HG03139 (cell line): ENCODE data around the gene CALN1.
"Not testable (repeated sequence)": the region's sequence is repeated elsewhere in the genome, so short reads cannot be mapped to it uniquely, and the experiment has no call there.

Experiments
- ATAC-seq: cut with Tn5 transposase; IDR thresholded peaks from one replicate; pipeline ENCODE4 v1.9.1; 2021; ENCODE audit not compliant: unreplicated experiment

Gene CALN1

GRCh38 chr7:72412121-72412618, at the start of gene CALN1:
CALN1 (minus strand) TSS chr7:72412338.
- not testable (repeated sequence) for ATAC-seq

GRCh38 chr7:72453471-72453870, 41.3 kb upstream of the CALN1 start:
- no peak for ATAC-seq

GRCh38 chr7:72447465-72448204, 35.5 kb upstream of the CALN1 start:
- no peak for ATAC-seq

GRCh38 chr7:72446591-72447462, 34.7 kb upstream of the CALN1 start:
- no peak for ATAC-seq

- no peak for ATAC-seq
Measured at GRCh38 chr7:72446131-72446530, 34.0 kb upstream of the CALN1 start.

- ATAC-seq, result no peak
Measured at GRCh38 chr7:72445580-72445979, 33.4 kb upstream of the CALN1 start.

GRCh38 chr7:72445075-72445474, 32.9 kb upstream of the CALN1 start:
- no peak for ATAC-seq

GRCh38 chr7:72444026-72444776, 32.1 kb upstream of the CALN1 start:
- no peak for ATAC-seq

GRCh38 chr7:72441791-72442190, 29.7 kb upstream of the CALN1 start:
- ATAC-seq, result no peak

- no peak for ATAC-seq
Measured at GRCh38 chr7:72438491-72438890, 26.4 kb upstream of the CALN1 start.

- ATAC-seq, result no peak
Measured at GRCh38 chr7:72437610-72438009, 25.5 kb upstream of the CALN1 start.

- no peak for ATAC-seq
Measured at GRCh38 chr7:72437061-72437585, 25.0 kb upstream of the CALN1 start.

GRCh38 chr7:72435925-72436480, 23.9 kb upstream of the CALN1 start:
- ATAC-seq, result no peak

- ATAC-seq, result no peak
Measured at GRCh38 chr7:72435366-72435765, 23.2 kb upstream of the CALN1 start.

- ATAC-seq, result no peak
Measured at GRCh38 chr7:72430531-72430930, 18.4 kb upstream of the CALN1 start.

- ATAC-seq, result no peak
Measured at GRCh38 chr7:72429316-72429715, 17.2 kb upstream of the CALN1 start.

- no peak for ATAC-seq
Measured at GRCh38 chr7:72416846-72417245, 4.7 kb upstream of the CALN1 start.

GRCh38 chr7:72415586-72415985, 3.4 kb upstream of the CALN1 start:
- no peak for ATAC-seq

- ATAC-seq, result no peak
Measured at GRCh38 chr7:72413886-72414285, 1.7 kb upstream of the CALN1 start.

- no peak for ATAC-seq
Measured at GRCh38 chr7:72413290-72413689, 1.2 kb upstream of the CALN1 start.

- no peak for ATAC-seq
Measured at GRCh38 chr7:72411419-72411818, 719 bp downstream of the CALN1 start.
